Astrocyte of the spinal cord (primary cell): ENCODE measurements around the gene ANAPC1.
"Not testable (repeated sequence)": the region's sequence is repeated elsewhere in the genome, so short reads cannot be mapped to it uniquely, and the experiment has no call there.

Source experiments
- DNase-seq: peaks from one replicate; pipeline ENCODE4 v3.0.0; 2011; ENCODE audit warnings: low read depth, low spot score
- H3K4me3 ChIP-seq: 2 replicates; pipeline ENCODE4 v1.5.1; 2011; ENCODE audit warnings: low read depth, mild to moderate bottlenecking, low read length, moderate library complexity
- in situ Hi-C: cut with HindIII; loops from 2 replicates; pipeline ENCODE4 v1.10.0; 2017; ENCODE audit warnings: low sequenced_read_pairs
- TF ChIP-seq, protein P1 (sequence below): IDR thresholded peaks from 2 replicates; pipeline ENCODE4 v1.5.1; 2012; ENCODE audit warnings: low read depth, mild to moderate bottlenecking, low read length, inconsistent platforms

ANAPC1 gene

DNA sequence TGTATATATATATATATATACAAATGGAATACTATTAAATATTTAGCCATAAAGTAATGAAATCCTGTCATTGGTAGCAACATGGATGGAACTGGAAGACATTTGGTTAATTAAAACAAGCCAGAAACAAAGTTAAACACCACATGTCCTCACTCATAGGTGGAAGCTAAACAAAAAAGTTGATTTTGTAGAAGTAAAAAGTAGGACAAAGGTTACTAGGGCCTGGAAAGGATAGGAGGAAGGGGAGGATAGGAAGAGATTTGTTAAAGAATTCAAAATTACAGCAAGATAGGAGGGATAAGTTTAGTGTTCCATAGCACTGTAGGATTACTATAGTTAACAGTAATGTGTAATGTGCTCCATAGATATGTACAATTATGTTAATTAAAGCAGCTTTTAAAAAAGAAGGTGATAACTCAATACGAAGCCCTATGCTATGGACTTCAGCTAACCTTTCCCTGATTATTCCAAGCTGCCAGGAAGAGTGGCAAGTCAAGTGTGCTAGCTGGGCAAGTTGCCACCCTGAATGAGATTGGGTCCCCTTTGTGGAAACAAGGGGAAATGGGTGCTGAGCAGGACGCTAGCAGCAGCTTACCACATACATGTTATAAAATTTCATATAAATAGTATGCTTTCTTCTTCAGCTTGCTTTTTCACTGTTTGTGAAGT lies 26.8 kb upstream of the ANAPC1 start:
- DNase-seq, result no peak
- in situ Hi-C loops, result no loop called here
- no peak overlapping the region for H3K4me3 ChIP-seq
- TF ChIP-seq, protein P1, sequence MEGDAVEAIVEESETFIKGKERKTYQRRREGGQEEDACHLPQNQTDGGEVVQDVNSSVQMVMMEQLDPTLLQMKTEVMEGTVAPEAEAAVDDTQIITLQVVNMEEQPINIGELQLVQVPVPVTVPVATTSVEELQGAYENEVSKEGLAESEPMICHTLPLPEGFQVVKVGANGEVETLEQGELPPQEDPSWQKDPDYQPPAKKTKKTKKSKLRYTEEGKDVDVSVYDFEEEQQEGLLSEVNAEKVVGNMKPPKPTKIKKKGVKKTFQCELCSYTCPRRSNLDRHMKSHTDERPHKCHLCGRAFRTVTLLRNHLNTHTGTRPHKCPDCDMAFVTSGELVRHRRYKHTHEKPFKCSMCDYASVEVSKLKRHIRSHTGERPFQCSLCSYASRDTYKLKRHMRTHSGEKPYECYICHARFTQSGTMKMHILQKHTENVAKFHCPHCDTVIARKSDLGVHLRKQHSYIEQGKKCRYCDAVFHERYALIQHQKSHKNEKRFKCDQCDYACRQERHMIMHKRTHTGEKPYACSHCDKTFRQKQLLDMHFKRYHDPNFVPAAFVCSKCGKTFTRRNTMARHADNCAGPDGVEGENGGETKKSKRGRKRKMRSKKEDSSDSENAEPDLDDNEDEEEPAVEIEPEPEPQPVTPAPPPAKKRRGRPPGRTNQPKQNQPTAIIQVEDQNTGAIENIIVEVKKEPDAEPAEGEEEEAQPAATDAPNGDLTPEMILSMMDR, result no peak

DNA sequence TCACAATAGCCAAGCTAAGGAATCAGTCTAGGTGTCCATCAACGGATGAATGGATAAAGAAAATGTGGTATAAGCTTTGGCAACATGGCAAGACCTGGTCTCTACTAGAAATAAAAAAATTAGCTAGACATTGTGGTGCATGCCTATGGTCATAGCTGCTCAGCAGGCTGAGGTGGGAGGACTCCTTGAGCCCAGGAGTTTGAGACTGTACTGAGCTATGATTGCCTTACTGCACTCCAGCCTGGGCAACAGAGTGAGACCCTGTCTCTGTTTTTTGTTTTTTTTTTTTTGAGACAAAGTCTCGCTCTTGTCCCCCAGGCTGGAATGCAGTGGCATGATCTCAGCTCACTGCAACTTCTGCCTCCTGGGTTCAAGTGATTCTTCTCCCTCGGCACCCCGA lies 26.0 kb upstream of the ANAPC1 start:
- in situ Hi-C loops, DNase-seq, H3K4me3 ChIP-seq: not testable (repeated sequence)

DNA sequence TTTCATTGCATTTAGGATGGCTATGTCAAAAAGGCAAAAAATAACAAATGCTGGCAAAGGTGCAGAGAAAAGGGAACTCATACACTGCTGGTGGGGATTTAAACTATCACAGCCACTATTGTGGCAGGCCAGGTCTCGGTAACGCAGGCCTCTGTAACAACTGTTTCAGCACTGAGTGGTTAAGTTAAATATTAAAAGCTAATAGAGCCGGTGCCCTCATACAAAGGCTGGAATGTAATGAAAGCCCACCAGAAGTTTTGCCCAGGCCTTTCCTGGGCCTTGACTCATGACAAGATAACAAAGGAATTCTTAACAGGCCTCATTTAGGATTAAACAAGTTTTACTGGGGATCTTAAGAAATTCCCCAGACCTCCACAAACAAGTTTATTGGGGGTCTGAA lies 25.1 kb upstream of the ANAPC1 start:
- no peak for DNase-seq
- TF ChIP-seq, protein P1, result no peak
- in situ Hi-C loops, result no loop called here
- no peak overlapping the region for H3K4me3 ChIP-seq

DNA sequence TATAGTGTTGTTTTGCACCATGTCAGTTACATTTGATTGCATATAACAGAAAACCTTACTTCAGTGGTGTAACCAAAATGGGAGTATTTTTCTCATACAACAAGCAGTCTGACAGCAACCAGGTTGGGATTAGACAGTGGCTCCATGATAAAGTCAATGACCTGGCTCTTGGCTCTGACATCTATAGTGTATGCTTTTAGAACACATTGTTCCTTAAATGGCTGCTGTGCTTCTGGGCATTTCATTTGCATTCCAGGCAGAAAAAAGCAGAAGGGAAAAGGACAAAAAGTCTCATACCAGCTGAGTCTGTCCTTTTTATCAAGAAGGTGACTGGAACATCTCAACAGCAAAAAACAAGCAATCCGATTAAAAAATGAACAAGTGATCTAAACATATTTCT lies 24.6 kb upstream of the ANAPC1 start:
- TF ChIP-seq, protein P1, result no peak
- no peak for DNase-seq
- no peak overlapping the region for H3K4me3 ChIP-seq
- in situ Hi-C loops, result no loop called here

DNA sequence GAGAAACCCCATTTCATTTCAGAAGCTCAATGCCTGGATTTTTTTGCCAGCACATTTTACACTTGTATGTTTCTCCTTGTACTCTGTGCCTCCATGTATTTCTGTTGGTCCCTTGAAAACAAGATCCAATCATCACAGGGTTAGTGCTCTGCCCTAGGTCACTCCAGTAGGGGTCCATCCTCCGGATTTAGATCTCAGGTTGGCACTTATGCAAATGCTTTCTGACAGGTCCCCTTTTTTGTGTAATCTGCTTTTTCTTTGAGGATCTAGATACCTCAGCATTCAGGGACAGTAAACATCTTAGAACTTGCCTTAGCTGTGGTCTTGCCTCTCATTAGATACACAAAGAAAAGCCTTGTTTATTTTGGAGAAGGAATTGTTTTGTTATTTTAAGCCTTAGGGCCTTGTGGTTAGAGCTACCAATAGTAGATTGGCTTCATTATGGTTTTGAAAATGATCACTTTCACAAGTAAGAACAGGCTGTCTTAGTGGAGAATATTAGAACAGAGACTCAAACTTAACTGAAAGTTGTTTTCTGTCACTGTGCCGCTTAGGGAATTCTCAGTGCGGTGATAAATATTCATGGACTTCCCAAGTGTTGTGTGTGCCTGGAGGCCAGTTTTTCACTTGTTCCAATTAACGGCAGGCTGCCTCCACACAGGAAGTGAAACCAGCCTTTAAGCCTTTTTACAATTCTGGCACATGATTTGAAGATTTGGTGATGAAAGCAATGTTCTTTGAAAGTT lies 22.2 kb upstream of the ANAPC1 start:
- TF ChIP-seq, protein P1, result no peak
- in situ Hi-C loops, result no loop called here
- peak; percentile 29 for DNase-seq
- H3K4me3 ChIP-seq, result no peak overlapping the region

DNA sequence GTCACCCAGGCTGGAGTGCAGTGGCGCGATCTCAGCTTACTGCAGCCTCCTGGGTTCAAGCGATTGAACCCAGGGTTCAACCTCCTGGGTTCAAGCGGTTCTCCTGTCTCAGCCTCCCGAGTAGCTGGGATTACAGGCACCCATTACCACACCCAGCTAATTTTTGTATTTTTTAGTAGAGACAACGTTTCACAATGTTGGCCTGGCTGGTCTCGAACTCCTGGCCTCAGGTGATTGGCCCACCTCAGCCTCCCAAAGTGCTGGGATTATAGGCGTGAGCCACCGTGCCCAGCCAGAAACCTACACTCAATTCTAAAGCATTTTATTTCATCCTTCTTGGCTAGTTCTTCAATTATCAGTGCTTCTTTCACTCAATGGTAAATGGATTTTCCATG lies 21.5 kb upstream of the ANAPC1 start:
- DNase-seq, in situ Hi-C loops, H3K4me3 ChIP-seq: not testable (repeated sequence)

DNA sequence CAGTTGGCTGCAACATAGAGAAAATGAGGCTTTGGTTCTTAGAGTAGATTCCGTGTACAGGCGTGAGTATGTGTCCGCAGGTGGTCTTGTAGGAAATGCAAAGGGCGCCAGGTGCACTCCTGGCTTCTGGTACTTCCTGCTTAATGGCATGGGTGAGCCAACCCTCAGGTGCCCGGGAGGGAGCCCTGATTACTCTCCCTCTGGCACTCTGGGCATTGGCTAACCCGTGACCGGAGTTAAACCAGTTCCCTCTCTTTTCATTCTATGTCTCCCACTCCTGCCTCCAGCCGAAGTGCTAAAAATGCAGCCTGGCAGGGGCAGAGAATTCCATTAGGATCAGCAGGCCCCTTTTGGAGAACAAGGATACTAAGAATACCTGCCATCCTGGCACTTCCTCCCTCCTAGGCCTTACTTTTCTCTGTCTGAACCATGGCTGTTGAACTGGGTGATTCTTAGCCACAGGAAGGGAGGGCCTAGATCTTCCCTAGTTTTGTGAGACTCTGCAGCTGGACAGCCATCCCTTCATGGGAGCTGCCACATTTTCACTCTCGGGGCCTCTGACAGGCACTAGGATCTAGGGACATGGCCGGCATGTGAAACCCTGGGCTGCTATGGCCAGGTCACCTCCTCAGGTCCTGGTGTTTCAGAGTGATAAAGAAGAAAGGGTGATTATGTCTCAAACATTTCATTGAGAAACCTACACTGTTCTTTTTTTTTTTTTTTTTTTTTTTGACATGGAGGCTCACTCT lies 20.9 kb upstream of the ANAPC1 start:
- in situ Hi-C loops, result no loop called here
- no peak for DNase-seq
- H3K4me3 ChIP-seq, result no peak overlapping the region
- TF ChIP-seq, protein P1, result no peak
